CD14-positive monocyte (primary cell): ENCODE results near the gene PRORP. TPM values are rescaled to one million over a fixed set of nuclear protein-coding genes. Genes with fewer than 3 reads are reported as not detected.

Experiments used
- DNase-seq, 3 donors: peaks; one replicate each; pipeline ENCODE4 v3.0.0-alpha.2; 2011 to 2022
- H2AFZ ChIP-seq: 2 replicates; pipeline ENCODE4 v1.6.0; 2012; ENCODE audit warnings: mild to moderate bottlenecking, low read depth, low read length, inconsistent platforms; ENCODE audit not compliant: insufficient read depth, poor library complexity, severe bottlenecking
- H3K27ac ChIP-seq, 2 donors: 1 replicate in 1 of 2; 2 replicates in 1 of 2; pipeline ENCODE4 v1.5.1; 2012 to 2013; ENCODE audit warnings: low read length in 2 of 2, control low read depth in 1 of 2, inconsistent platforms in 1 of 2, low read depth in 1 of 2, mild to moderate bottlenecking in 1 of 2
- H3K27me3 ChIP-seq, 2 donors: one replicate each; pipeline versions ENCODE4 v1.6.0 to v1.6.1; 2011 to 2013; ENCODE audit warnings: low read length in 2 of 2; ENCODE audit not compliant: control insufficient read depth in 2 of 2, insufficient read depth in 2 of 2
- H3K36me3 ChIP-seq, 2 donors: replicated peaks in 1 of 2; 1 replicate in 1 of 2; 2 replicates in 1 of 2; pipeline versions ENCODE4 v1.5.1 to v1.6.1; 2012 to 2013; ENCODE audit warnings: low read length in 2 of 2, control low read depth in 1 of 2, inconsistent platforms in 1 of 2, mild to moderate bottlenecking in 1 of 2; ENCODE audit not compliant: insufficient read depth in 2 of 2, control insufficient read depth in 1 of 2
- H3K4me1 ChIP-seq, 2 donors: 1 replicate in 1 of 2; 2 replicates in 1 of 2; pipeline versions ENCODE4 v1.5.1 to v1.6.1; 2012 to 2013; ENCODE audit warnings: low read length in 2 of 2, control low read depth in 1 of 2, inconsistent platforms in 1 of 2, mild to moderate bottlenecking in 1 of 2, moderate library complexity in 1 of 2; ENCODE audit not compliant: insufficient read depth in 2 of 2, control insufficient read depth in 1 of 2
- H3K4me2 ChIP-seq: replicated peaks from 2 replicates; pipeline ENCODE3; 2012; ENCODE audit warnings: low read length, moderate library complexity, mild to moderate bottlenecking; ENCODE audit not compliant: poor library complexity, severe bottlenecking; ENCODE audit errors: extremely low read depth
- H3K4me3 ChIP-seq, 3 experiments: fragments of 200-600 bp in 1 of 3; sonication (generic) in 1 of 3; replicated peaks in 1 of 3; 1 replicate in 2 of 3; 2 replicates in 1 of 3; pipeline ENCODE4 v1.5.1; 2011 to 2013; ENCODE audit warnings: low read length in 3 of 3, mild to moderate bottlenecking in 3 of 3, control low read depth in 2 of 3, low read depth in 2 of 3, inconsistent platforms in 1 of 3, moderate library complexity in 1 of 3
- H3K79me2 ChIP-seq: 2 replicates; pipeline ENCODE4 v1.6.0; 2012; ENCODE audit warnings: mild to moderate bottlenecking, control low read depth, inconsistent platforms, low read length, moderate library complexity; ENCODE audit not compliant: insufficient read depth
- H3K9ac ChIP-seq: 2 replicates; pipeline ENCODE4 v1.6.0; 2017; ENCODE audit warnings: low read length, mild to moderate bottlenecking; ENCODE audit not compliant: insufficient read depth, poor library complexity, severe bottlenecking
- H3K9me3 ChIP-seq, 2 donors: replicated peaks in 1 of 2; 1 replicate in 1 of 2; 2 replicates in 1 of 2; pipeline versions ENCODE4 v1.5.1 to v1.6.1; 2012 to 2013; ENCODE audit warnings: low read length in 2 of 2, control low read depth in 1 of 2; ENCODE audit not compliant: control insufficient read depth in 1 of 2, insufficient read depth in 1 of 2
- H4K20me1 ChIP-seq: 2 replicates; pipeline ENCODE4 v1.6.0; 2012; ENCODE audit warnings: mild to moderate bottlenecking, low read length, control low read depth, moderate library complexity; ENCODE audit not compliant: insufficient read depth
- H3K27ac Mint-ChIP-seq, 7 donors: one replicate each; pipeline ENCODE4 v1.8.0; 2020; ENCODE audit warnings: mild to moderate bottlenecking in 7 of 7, mixed read lengths in 7 of 7, moderate library complexity in 6 of 7, inconsistent platforms in 2 of 7
- H3K27me3 Mint-ChIP-seq, 3 donors: one replicate each; pipeline ENCODE4 v1.8.0; 2021 to 2022; ENCODE audit warnings: low read depth in 3 of 3, mild to moderate bottlenecking in 3 of 3, mixed read lengths in 3 of 3, moderate library complexity in 3 of 3, inconsistent platforms in 1 of 3
- H3K36me3 Mint-ChIP-seq, 2 donors: one replicate each; pipeline ENCODE4 v1.8.0; 2020; ENCODE audit warnings: mixed read lengths in 2 of 2, inconsistent platforms in 1 of 2, mild to moderate bottlenecking in 1 of 2
- H3K4me1 Mint-ChIP-seq: one replicate; pipeline ENCODE4 v1.8.0; 2020; ENCODE audit warnings: mild to moderate bottlenecking, mixed read lengths
- H3K4me3 Mint-ChIP-seq, 2 donors: one replicate each; pipeline ENCODE4 v1.8.0; 2020; ENCODE audit warnings: mild to moderate bottlenecking in 2 of 2, mixed read lengths in 2 of 2, moderate library complexity in 1 of 2
- H3K9me3 Mint-ChIP-seq, 7 donors: one replicate each; pipeline ENCODE4 v1.8.0; 2020 to 2022; ENCODE audit warnings: mixed read lengths in 7 of 7, mild to moderate bottlenecking in 6 of 7, moderate library complexity in 6 of 7, inconsistent platforms in 2 of 7
- whole genome bisulfite sequencing: methylation state at CpG from one replicate; pipeline ENCODE4 v1.1.5; 2013; ENCODE audit warnings: missing lambda C conversion rate; ENCODE audit not compliant: insufficient coverage; 5-methylcytosine and 5-hydroxymethylcytosine counted together
- intact Hi-C, 2 donors: fragments of 100-400 bp; cut with micrococcal nuclease; formaldehyde crosslinking; loops; one replicate each; pipeline versions ENCODE4 v1.15.0 to v1.15.1; 2023
- polyA plus RNA-seq, 3 donors: library from polyadenylated mRNA; depleted of rRNA in 1 of 3; unstranded in 2 of 3; stranded (reverse) in 1 of 3; fragments of 300-500 nt in 2 of 3; fragments of >200 nt in 1 of 3; fragmentation: Illumina TruSeq in 2 of 3; gene quantifications; 1 replicate in 2 of 3; 2 replicates in 1 of 3; pipeline ENCODE4 v1.2.3, GENCODE V29; 2012 to 2021
- TF ChIP-seq, protein P1 (sequence below): fragments of 200-600 bp; IDR thresholded peaks from one replicate; pipeline ENCODE4 v1.8.0; 2022; ENCODE audit warnings: antibody characterized with exemption, mild to moderate bottlenecking

Gene PRORP
- polyA plus RNA-seq, 3 donors = 10.7 to 22.2 (median 17.9) TPM

- no peak overlapping the region for H3K4me2 ChIP-seq
- Mint-ChIP-seq H3K9me3 (no peaks in the 10 kb centered on the region), H3K27me3 (no peaks in the 10 kb centered on the region), H3K4me3 (no peak overlapping the region), H3K4me1 (peaks cover 7% of the 10 kb centered on the region), H3K36me3 (peaks cover 30 to 36% of the 10 kb centered on the region in 2 donors), H3K27ac (no peak overlapping the region)
- H2AFZ ChIP-seq = no peak overlapping the region
- DNase-seq = no peak
- TF ChIP-seq, protein P1, sequence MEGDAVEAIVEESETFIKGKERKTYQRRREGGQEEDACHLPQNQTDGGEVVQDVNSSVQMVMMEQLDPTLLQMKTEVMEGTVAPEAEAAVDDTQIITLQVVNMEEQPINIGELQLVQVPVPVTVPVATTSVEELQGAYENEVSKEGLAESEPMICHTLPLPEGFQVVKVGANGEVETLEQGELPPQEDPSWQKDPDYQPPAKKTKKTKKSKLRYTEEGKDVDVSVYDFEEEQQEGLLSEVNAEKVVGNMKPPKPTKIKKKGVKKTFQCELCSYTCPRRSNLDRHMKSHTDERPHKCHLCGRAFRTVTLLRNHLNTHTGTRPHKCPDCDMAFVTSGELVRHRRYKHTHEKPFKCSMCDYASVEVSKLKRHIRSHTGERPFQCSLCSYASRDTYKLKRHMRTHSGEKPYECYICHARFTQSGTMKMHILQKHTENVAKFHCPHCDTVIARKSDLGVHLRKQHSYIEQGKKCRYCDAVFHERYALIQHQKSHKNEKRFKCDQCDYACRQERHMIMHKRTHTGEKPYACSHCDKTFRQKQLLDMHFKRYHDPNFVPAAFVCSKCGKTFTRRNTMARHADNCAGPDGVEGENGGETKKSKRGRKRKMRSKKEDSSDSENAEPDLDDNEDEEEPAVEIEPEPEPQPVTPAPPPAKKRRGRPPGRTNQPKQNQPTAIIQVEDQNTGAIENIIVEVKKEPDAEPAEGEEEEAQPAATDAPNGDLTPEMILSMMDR = no peak
- no peaks in the 10 kb centered on the region for H3K79me2 ChIP-seq
- H3K36me3 ChIP-seq = peaks cover 24 to 33% of the 10 kb centered on the region in 2 donors
- H4K20me1 ChIP-seq = no peaks in the 10 kb centered on the region
- H3K27me3 ChIP-seq = no peaks in the 10 kb centered on the region
- no peak overlapping the region for H3K4me3 ChIP-seq
- no peak overlapping the region for H3K27ac ChIP-seq
- intact Hi-C loops = loop anchor here in 1 of 2 donors (10.0 kb wide), 1 partner anchor 56 kb away; no protein-coding TSS in a partner anchor
- peaks cover 5 to 8% of the 10 kb centered on the region in 2 donors for H3K4me1 ChIP-seq
- no peaks in the 10 kb centered on the region for H3K9me3 ChIP-seq
- H3K9ac ChIP-seq = no peak overlapping the region
- WGBS = 80% methylated on average over 1 of the region's 2 CpGs
Measured at GRCh38 chr14:35158491-35158890, 36.1 kb downstream of the PRORP start.

- H3K36me3 Mint-ChIP-seq = peaks cover 36 to 39% of the 10 kb centered on the region in 2 donors
- Histone ChIP-seq H3K9ac (no peak overlapping the region), H2AFZ (no peak overlapping the region), H3K4me3 (no peak overlapping the region), H3K9me3 (no peaks in the 10 kb centered on the region), H4K20me1 (no peaks in the 10 kb centered on the region), H3K27me3 (no peaks in the 10 kb centered on the region), H3K79me2 (no peaks in the 10 kb centered on the region), H3K4me2 (no peak overlapping the region), H3K4me1 (peaks cover 5 to 8% of the 10 kb centered on the region in 2 donors), H3K27ac (no peak overlapping the region), H3K36me3 (peaks cover 26 to 36% of the 10 kb centered on the region in 2 donors)
- TF ChIP-seq, protein P1 = no peak
- intact Hi-C loops = loop anchor here in 1 of 2 donors (10.0 kb wide), 1 partner anchor 56 kb away; no protein-coding TSS in a partner anchor
- peak overlapping the region in 1 of 7 donors; percentile 25 for H3K27ac Mint-ChIP-seq
- H3K9me3 Mint-ChIP-seq = no peaks in the 10 kb centered on the region
- 98% methylated on average over 8 of the region's 8 CpGs for WGBS
- H3K4me1 Mint-ChIP-seq = peaks cover 7% of the 10 kb centered on the region
- no peak overlapping the region for H3K4me3 Mint-ChIP-seq
- no peaks in the 10 kb centered on the region for H3K27me3 Mint-ChIP-seq
- DNase-seq = no peak
Measured at GRCh38 chr14:35158951-35159653, 36.8 kb downstream of the PRORP start.
